Naive thymus-derived CD8-positive, alpha-beta T cell (primary cell): ENCODE results near the gene LASP1NB.

Source experiments
- ATAC-seq, 2 donors: fragments of 150-1000 bp; cut with Tn5 transposase in 1 of 2; sonication (Bioruptor Pico), chemical (Tn5 transposase) in 1 of 2; 1 replicate in 1 of 2; 2 replicates in 1 of 2; pipeline ENCODE4 v1.10.0; 2021; ENCODE audit warnings: mild to moderate bottlenecking in 2 of 2, moderate library complexity in 2 of 2
- POLR2A ChIA-PET: fragments of 350-600 bp; sonication (Branson Sonifier 250); formaldehyde crosslinking; loops from one replicate; lab custom pipeline; 2021; ENCODE audit warnings: antibody characterized with exemption; lab: Charles Lee
- DNase-seq, 10 donors: peaks; one replicate each; pipeline versions ENCODE4 v3.0.0 to v3.0.0-alpha.2; 2020 to 2022
- H3K27ac Mint-ChIP-seq, 10 donors: one replicate each; pipeline ENCODE4 v1.8.0; 2020 to 2022; ENCODE audit warnings: mild to moderate bottlenecking in 10 of 10, mixed read lengths in 10 of 10, moderate library complexity in 4 of 10, inconsistent platforms in 1 of 10
- H3K27me3 Mint-ChIP-seq, 5 donors: one replicate each; pipeline ENCODE4 v1.8.0; 2021 to 2022; ENCODE audit warnings: mixed read lengths in 5 of 5
- H3K36me3 Mint-ChIP-seq, 3 donors: one replicate each; pipeline ENCODE4 v1.8.0; 2020 to 2022; ENCODE audit warnings: mixed read lengths in 3 of 3, mild to moderate bottlenecking in 2 of 3, inconsistent platforms in 1 of 3
- H3K4me1 Mint-ChIP-seq, 4 donors: one replicate each; pipeline ENCODE4 v1.8.0; 2021 to 2022; ENCODE audit warnings: mixed read lengths in 4 of 4
- H3K4me3 Mint-ChIP-seq, 10 donors: one replicate each; pipeline ENCODE4 v1.8.0; 2020 to 2022; ENCODE audit warnings: mild to moderate bottlenecking in 10 of 10, mixed read lengths in 10 of 10, moderate library complexity in 6 of 10, inconsistent platforms in 1 of 10
- H3K9me3 Mint-ChIP-seq, 9 donors: one replicate each; pipeline ENCODE4 v1.8.0; 2020 to 2022; ENCODE audit warnings: mixed read lengths in 9 of 9, mild to moderate bottlenecking in 3 of 9, inconsistent platforms in 1 of 9, moderate library complexity in 1 of 9

Gene LASP1NB

DNA sequence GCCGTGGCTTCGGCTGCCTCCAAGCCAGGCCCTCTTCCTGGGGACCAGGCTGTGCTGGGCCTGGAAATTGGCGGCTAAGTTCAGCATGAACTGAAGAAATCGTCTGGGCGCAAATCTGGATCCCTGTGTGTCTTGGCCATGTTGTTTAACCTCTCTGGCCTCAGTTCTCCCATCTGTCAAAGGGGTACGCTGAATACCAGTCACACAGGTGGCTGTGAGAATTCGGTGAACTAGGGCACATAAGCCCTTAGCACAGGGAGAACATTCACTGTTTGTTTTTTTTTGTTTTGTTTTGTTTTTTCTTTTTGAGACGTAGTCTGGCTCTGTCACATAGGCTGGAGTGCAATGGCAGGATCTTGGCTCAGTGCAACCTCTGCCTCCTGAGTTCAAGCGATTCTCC is 36.6 kb upstream of the LASP1NB start:
- Mint-ChIP-seq H3K4me1 (peaks cover 40 to 94% (median 92%) of the 10 kb centered on the region in 4 donors), H3K36me3 (peaks cover 0 to 38% (median 0%) of the 10 kb centered on the region in 3 donors), H3K27me3 (peaks cover 0 to 2% (median 0%) of the 10 kb centered on the region in 5 donors), H3K27ac (peak overlapping the region in 8 of 10 donors; percentile 41 to 99 (median 88)), H3K4me3 (peak overlapping the region in 4 of 10 donors; percentile 8 to 32 (median 22)), H3K9me3 (no peaks in the 10 kb centered on the region)
- ATAC-seq (no peak), DNase-seq (no peak)
- POLR2A ChIA-PET, result interaction anchor here (0.9 to 6.2 kb wide), 6 partner anchors 8 to 35 kb away, joined by 3 to 90 read pairs (median 12); partner anchors contain the start of genes LASP1 and RPL23

DNA sequence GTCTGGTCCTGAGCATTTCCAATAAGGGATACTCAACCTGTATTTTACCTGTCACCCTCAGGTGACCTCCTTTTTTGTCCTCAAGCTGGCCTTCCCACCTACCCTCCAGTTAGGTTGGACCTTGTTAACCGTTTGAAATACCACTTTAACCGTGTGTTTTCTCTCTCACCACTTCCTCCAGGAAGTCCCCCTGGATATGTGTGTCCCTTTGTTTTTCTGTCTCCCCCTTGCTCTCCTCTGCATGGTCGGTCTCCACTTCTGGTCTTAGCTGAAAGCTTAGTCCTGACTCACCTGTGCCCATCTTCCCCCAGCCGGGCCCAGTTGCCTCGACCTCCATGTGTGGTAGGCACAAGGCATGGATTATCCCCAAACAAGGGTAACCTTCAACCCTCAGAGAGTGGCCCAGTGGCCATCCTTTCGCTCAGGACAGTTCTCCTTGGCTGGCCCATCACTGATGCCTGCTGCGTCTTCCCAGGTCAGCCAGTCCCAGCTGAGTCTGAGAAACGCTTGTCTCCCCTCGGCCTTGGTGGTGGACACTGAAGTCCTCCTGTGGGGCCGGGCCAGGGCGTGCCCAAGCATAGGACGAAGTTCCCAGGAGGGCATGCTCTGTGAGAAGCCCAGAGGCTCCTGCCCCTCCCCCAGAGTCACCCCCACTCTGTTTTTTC is 35.5 kb upstream of the LASP1NB start:
- no peak for ATAC-seq
- H3K36me3 Mint-ChIP-seq, result peaks cover 0 to 44% (median 0%) of the 10 kb centered on the region in 3 donors
- no peak for DNase-seq
- H3K4me3 Mint-ChIP-seq, result peak overlapping the region; percentile 24 to 81 (median 70)
- peaks cover 0 to 2% (median 0%) of the 10 kb centered on the region in 5 donors for H3K27me3 Mint-ChIP-seq
- H3K9me3 Mint-ChIP-seq, result no peaks in the 10 kb centered on the region
- POLR2A ChIA-PET, result interaction anchor here (0.6 to 6.2 kb wide), 9 partner anchors 6 to 37 kb away, joined by 3 to 90 read pairs (median 6); partner anchors contain the start of genes LASP1, LASP1NB and RPL23
- peaks cover 42 to 95% (median 93%) of the 10 kb centered on the region in 4 donors for H3K4me1 Mint-ChIP-seq
- H3K27ac Mint-ChIP-seq, result peak overlapping the region; percentile 85 to 99 (median 96)

DNA sequence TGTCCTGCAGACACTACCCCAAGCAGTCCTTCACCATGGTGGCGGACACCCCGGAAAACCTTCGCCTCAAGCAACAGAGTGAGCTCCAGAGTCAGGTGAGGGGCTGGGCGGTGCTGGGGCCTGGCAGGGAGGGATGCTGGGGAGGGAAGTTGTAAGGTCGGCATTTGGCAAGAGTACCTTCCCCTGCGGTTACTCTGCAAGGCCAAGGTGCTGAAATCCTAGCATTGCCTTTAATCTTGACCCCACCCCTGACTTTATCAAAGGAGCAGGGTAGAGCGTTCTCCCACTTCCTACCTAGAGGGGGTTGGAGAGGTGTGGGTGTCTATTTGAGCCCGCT is 35.0 kb upstream of the LASP1NB start:
- ATAC-seq, result peak; percentile 40 to 49
- POLR2A ChIA-PET, result interaction anchor here (1.0 to 6.2 kb wide), 6 partner anchors 7 to 37 kb away, joined by 3 to 90 read pairs (median 20); partner anchors contain the start of genes LASP1 and RPL23
- Mint-ChIP-seq H3K9me3 (no peaks in the 10 kb centered on the region), H3K27me3 (peaks cover 0 to 2% (median 0%) of the 10 kb centered on the region in 5 donors), H3K4me1 (peaks cover 40 to 91% (median 89%) of the 10 kb centered on the region in 4 donors), H3K4me3 (peak overlapping the region; percentile 24 to 81 (median 70)), H3K36me3 (peaks cover 0 to 47% (median 0%) of the 10 kb centered on the region in 3 donors), H3K27ac (peak overlapping the region; percentile 85 to 99 (median 96))
- DNase-seq, result peak in 2 of 10 donors; percentile 39 to 42

DNA sequence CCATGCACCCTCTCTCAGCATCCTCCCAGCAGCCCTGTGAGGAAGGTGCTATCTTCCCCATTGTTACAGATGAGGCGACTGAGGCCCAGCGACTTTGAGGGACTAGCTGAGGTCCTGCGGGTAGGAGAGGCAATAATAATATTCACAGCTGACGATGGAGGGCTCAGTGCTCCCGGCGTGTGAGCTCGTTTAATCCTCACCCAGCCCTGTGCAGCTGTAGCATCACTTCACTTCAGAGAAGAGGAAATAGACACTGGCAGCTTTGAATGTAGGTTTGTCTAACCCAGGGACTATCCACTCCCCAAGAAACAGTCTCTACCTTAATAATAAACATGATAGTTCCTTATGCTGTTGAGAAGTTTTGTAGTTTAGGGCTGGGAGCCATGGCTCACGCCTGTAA is 34.0 kb upstream of the LASP1NB start:
- DNase-seq (peak in 3 of 10 donors; percentile 45 to 57 (median 53)), ATAC-seq (peak; percentile 68 to 87)
- Mint-ChIP-seq H3K4me1 (peaks cover 31 to 90% (median 86%) of the 10 kb centered on the region in 4 donors), H3K36me3 (peaks cover 0 to 52% (median 1%) of the 10 kb centered on the region in 3 donors), H3K4me3 (peak overlapping the region; percentile 55 to 87 (median 74)), H3K27ac (peak overlapping the region; percentile 85 to 99 (median 96)), H3K27me3 (no peaks in the 10 kb centered on the region), H3K9me3 (no peaks in the 10 kb centered on the region)
- POLR2A ChIA-PET, result interaction anchor here (0.7 to 6.2 kb wide), 11 partner anchors 8 to 260 kb away, joined by 3 to 90 read pairs (median 5); partner anchors contain the start of genes LASP1, LASP1NB, PLXDC1 and RPL23

DNA sequence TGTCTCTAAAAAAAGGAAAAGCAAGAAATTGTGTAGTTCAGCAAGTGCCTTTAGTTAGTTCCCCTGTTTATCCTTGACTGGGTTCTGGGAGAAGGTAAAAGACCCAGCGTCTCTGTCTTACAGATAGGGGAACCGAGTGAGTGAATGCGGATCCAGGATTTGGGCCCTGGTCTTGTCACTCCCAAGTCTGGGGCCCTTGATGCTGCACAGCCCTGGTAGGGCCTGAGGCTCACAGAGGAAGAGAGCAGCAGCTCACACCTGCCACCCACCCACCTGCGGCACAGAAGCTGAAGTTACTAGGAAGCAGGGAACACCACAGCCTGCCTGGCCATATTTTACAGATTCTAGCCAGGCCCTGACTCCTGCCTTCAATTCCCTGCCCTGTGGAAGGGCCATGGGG is 33.3 kb upstream of the LASP1NB start:
- Mint-ChIP-seq H3K4me1 (peaks cover 29 to 90% (median 84%) of the 10 kb centered on the region in 4 donors), H3K27me3 (no peaks in the 10 kb centered on the region), H3K4me3 (peak overlapping the region; percentile 55 to 87 (median 74)), H3K27ac (peak overlapping the region; percentile 85 to 99 (median 96)), H3K36me3 (peaks cover 0 to 51% (median 1%) of the 10 kb centered on the region in 3 donors), H3K9me3 (no peaks in the 10 kb centered on the region)
- POLR2A ChIA-PET, result interaction anchor here (0.7 to 6.2 kb wide), 11 partner anchors 8 to 260 kb away, joined by 3 to 90 read pairs (median 5); partner anchors contain the start of genes LASP1, LASP1NB, PLXDC1 and RPL23
- DNase-seq, result no peak
- ATAC-seq, result no peak

DNA sequence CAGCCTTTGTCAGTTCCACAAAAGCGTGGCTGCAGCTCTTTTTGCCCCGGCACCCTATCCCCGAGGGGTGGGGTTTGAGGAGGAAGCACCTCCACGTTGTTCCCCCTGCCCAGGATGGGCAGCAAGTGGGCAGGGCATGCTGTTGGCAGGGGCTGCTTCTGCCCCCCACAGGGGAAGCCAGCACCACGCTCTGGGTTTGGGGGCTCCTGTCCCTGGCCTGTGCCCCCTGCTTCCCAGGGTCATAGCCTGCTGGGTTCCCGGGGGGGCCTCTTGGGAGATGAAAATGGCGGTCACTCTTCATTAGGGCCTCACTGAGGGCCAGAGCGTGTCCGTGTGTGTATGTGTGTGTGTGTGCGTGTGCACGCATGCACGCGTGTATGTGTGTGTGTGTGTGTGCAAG is 32.8 kb upstream of the LASP1NB start:
- Mint-ChIP-seq H3K4me1 (peaks cover 29 to 90% (median 84%) of the 10 kb centered on the region in 4 donors), H3K27ac (peak overlapping the region; percentile 56 to 99 (median 95)), H3K27me3 (no peaks in the 10 kb centered on the region), H3K36me3 (peaks cover 0 to 51% (median 1%) of the 10 kb centered on the region in 3 donors), H3K9me3 (no peaks in the 10 kb centered on the region), H3K4me3 (peak overlapping the region in 6 of 10 donors; percentile 20 to 87 (median 37))
- ATAC-seq, result no peak
- POLR2A ChIA-PET, result interaction anchor here (1.3 to 6.2 kb wide), 9 partner anchors 9 to 39 kb away, joined by 4 to 90 read pairs (median 7); partner anchors contain the start of genes LASP1 and RPL23
- no peak for DNase-seq

DNA sequence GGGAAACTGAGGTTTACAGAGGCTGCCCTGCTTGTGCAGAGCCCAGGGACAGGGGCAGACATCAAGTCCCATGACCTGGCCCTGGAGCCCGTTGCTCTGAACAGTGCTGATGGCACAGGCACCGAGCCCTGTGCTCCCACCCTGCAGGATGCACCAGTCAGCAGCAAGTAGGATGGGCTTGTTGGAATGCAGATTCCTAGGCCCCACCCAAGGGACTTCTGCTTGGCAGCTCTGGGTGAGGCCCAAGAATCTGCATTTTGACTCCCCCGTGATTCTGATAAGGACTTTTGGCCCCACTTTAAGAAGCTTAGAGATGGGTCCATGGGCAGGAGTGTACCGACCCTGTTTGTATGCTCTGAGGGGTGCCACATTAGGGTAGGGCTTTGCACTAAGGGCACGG is 32.3 kb upstream of the LASP1NB start:
- POLR2A ChIA-PET, result interaction anchor here (0.6 to 6.2 kb wide), 9 partner anchors 9 to 67 kb away, joined by 3 to 90 read pairs (median 4); partner anchors contain the start of genes LASP1, LASP1NB and RPL23
- Mint-ChIP-seq H3K4me1 (peaks cover 29 to 90% (median 84%) of the 10 kb centered on the region in 4 donors), H3K36me3 (peaks cover 0 to 48% (median 1%) of the 10 kb centered on the region in 3 donors), H3K4me3 (peak overlapping the region in 7 of 10 donors; percentile 23 to 75 (median 55)), H3K27ac (peak overlapping the region; percentile 66 to 99 (median 92)), H3K27me3 (no peaks in the 10 kb centered on the region), H3K9me3 (no peaks in the 10 kb centered on the region)
- no peak for ATAC-seq
- no peak for DNase-seq

DNA sequence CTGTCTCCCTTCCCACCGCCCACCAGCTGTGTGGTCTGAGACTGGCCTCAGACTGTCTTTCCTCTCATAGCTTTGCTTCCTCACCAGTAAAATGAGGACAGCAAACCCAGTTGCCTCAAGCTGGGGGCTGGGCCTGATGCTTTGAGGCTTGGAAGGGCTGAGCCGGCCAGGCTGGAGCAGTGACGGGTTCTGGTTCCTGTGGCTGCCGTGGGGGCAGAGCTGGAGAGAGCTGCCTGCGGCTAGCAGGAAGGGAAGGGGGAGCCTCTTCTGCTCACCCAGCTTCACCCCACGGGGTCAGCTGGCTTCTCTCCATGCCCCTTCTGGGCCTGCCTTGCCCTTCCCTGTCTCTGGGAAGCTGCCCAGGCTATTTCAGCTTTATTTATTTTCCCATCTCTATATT is 31.8 kb upstream of the LASP1NB start:
- POLR2A ChIA-PET, result interaction anchor here (0.6 to 6.2 kb wide), 9 partner anchors 9 to 67 kb away, joined by 3 to 90 read pairs (median 4); partner anchors contain the start of genes LASP1, LASP1NB and RPL23
- Mint-ChIP-seq H3K4me1 (peaks cover 34 to 90% (median 85%) of the 10 kb centered on the region in 4 donors), H3K27me3 (no peaks in the 10 kb centered on the region), H3K4me3 (peak overlapping the region in 7 of 10 donors; percentile 7 to 75 (median 55)), H3K9me3 (no peaks in the 10 kb centered on the region), H3K36me3 (peaks cover 0 to 47% (median 1%) of the 10 kb centered on the region in 3 donors), H3K27ac (peak overlapping the region; percentile 66 to 99 (median 92))
- ATAC-seq (peak in 1 of 2 donors; percentile 18), DNase-seq (peak in 1 of 10 donors; percentile 44)

DNA sequence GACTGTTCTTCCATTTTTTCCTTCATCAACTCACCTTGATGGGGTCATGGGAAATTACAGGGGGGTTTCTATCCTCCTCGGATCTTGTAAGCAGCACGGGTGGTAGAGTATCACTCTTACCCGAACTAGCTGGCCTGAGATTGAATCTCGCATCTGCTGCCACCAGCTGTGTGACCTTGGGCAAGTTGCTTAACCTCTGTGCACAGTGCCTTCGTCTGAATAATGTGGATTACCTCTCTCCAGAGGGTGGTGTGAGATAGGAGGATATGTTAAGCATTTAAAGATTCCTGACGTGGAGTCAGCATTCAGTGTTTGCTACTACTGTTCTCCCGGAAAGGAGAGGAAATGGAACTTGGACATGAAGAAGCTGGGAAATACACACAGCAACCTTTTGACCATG is 31.1 kb upstream of the LASP1NB start:
- Mint-ChIP-seq H3K27me3 (no peaks in the 10 kb centered on the region), H3K36me3 (peaks cover 0 to 43% (median 1%) of the 10 kb centered on the region in 3 donors), H3K4me1 (peaks cover 38 to 91% (median 85%) of the 10 kb centered on the region in 4 donors), H3K9me3 (no peaks in the 10 kb centered on the region), H3K4me3 (peak overlapping the region in 9 of 10 donors; percentile 0 to 75 (median 48)), H3K27ac (peak overlapping the region; percentile 57 to 99 (median 92))
- POLR2A ChIA-PET, result interaction anchor here (0.6 to 6.2 kb wide), 5 partner anchors 10 to 40 kb away, joined by 3 to 90 read pairs (median 12); partner anchors contain the start of genes LASP1 and RPL23
- DNase-seq (no peak), ATAC-seq (no peak)

DNA sequence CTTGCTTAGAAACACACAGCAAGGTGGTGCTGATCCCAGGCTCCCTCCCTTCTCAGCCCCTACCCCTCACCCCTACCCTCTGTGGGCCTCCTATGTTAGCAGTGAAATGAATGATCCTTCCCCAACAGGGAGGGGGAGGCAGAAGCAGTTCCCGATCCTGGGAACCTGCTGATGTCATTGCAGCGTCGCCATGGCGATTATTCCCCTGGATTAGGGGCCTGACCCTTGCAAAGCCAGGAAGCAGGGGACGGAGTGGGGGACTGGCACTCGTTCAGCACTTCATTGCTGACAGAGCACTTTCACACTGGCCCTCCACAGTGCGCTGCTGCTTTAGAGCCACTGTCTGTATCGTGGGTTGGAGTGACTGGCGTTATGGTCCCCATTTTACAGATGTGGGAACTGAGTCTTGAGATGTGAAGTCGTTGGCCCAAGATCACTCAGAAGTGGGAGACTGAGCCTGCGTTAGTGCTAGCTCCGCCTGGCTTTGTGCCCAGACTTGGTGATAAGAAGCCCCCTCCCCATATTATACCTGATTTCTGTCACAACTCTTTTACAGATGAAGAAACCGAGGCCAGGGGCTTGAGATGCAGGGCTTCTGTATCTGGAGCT is 29.0 kb upstream of the LASP1NB start:
- no peak for DNase-seq
- H3K4me3 Mint-ChIP-seq, result peak overlapping the region in 3 of 10 donors; percentile 10 to 58 (median 18)
- H3K9me3 Mint-ChIP-seq, result no peaks in the 10 kb centered on the region
- no peaks in the 10 kb centered on the region for H3K27me3 Mint-ChIP-seq
- POLR2A ChIA-PET, result interaction anchor here (1.0 to 9.3 kb wide), 6 partner anchors 8 to 87 kb away, joined by 4 to 159 read pairs (median 34); partner anchors contain the start of genes LASP1 and RPL23
- peaks cover 0 to 45% (median 1%) of the 10 kb centered on the region in 3 donors for H3K36me3 Mint-ChIP-seq
- H3K27ac Mint-ChIP-seq, result peak overlapping the region; percentile 66 to 100 (median 97)
- ATAC-seq, result no peak
- H3K4me1 Mint-ChIP-seq, result peaks cover 29 to 92% (median 81%) of the 10 kb centered on the region in 4 donors

DNA sequence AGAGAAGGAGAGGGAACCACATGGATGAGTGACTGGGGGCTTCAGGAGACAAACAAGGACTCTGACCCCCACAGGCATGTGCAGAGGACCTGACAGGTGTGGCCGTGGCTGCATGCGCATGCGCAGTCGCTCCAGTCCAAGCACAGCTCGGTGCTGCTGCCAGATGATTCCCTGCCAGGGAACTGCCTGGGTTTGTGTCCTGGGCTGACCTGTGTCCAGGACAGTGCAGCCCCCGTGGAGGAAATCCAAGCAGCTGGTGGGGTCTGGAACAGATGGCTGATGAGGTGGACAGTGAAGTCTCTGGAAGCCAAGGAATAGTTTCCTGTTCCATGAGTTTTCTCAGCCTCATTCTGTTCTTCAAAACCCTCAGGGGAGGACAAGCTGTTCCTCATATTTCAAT is 28.2 kb upstream of the LASP1NB start:
- Mint-ChIP-seq H3K27me3 (no peaks in the 10 kb centered on the region), H3K27ac (peak overlapping the region; percentile 92 to 100 (median 97)), H3K4me1 (peaks cover 24 to 90% (median 76%) of the 10 kb centered on the region in 4 donors), H3K36me3 (peaks cover 0 to 42% (median 1%) of the 10 kb centered on the region in 3 donors), H3K9me3 (no peaks in the 10 kb centered on the region), H3K4me3 (peak overlapping the region in 8 of 10 donors; percentile 58 to 93 (median 84))
- ATAC-seq (no peak), DNase-seq (no peak)
- POLR2A ChIA-PET, result interaction anchor here (1.0 to 9.3 kb wide), 9 partner anchors 9 to 86 kb away, joined by 4 to 159 read pairs (median 10); partner anchors contain the start of genes FBXO47, LASP1, LASP1NB and RPL23
